Stimulated activated CD4-positive, alpha-beta T cell treated with anti-CD3 and anti-CD28 coated beads, Interleukin-15, amount 100 ng/mL, for 48 hours (primary cell): ENCODE data around the gene POLR2C.

Experiments
- DNase-seq, 2 donors: peaks; one replicate each; pipeline ENCODE4 v3.0.0-alpha.2; 2020; ENCODE audit warnings: low read depth in 2 of 2

Gene POLR2C

DNA sequence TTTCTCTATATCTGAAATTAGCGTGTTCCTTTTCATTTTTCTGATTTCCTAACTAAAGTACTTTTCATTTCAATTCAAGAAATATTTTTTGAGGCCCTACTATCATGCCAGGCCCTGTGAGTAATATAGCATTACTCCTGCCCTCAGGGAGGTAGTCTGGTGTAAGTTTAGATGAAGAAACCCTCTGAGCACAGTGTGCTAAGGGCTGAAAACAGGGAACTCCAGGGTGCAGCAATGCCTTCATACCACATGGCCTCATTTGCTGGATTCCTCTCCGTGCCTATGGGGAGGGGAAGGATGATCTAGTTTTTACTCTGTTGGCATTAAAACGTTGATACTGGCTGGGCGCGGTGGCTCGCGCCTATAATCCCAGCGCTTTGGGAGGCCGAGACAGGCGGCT lies 10.5 kb upstream of the POLR2C start:
- DNase-seq: no peak

DNA sequence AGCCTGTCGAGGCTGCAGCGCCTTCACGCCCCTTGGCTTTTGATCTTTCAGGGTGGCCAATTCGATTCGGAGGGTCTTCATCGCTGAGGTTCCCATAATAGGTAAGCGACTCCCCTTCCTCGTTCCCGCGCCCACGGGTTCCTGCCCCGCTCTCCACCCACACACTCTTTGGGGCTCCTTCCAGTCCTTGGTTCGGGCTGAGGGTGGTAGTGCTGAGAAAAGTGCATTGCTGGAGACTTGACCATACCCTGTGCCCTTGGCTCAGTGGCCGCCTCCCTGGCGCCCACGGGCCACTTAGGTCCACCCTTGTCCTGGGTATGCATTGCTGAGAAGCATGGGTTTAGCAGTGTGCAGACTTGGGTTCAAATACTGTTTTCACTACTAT lies 491 bp downstream of the POLR2C start:
- DNase-seq: no peak

DNA sequence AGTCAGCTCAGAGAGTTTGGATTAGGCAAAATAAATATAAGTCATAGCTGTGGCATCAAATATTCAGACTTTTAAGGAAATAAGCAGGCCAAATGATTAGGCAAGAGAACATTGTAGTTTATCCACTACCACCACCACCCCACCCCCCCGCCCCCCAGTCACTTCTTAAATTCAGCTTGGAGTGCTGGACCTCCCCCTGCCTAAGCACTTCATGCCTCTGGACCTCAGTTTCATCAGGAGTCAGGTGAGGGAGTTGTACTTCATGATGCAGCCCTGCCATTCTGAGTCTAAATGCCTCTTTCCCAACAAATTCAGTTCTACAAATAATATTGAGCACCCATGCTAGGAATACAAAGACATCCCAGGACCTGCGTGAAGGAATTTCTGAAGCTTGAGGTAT lies 2.0 kb downstream of the POLR2C start:
- no peak for DNase-seq

DNA sequence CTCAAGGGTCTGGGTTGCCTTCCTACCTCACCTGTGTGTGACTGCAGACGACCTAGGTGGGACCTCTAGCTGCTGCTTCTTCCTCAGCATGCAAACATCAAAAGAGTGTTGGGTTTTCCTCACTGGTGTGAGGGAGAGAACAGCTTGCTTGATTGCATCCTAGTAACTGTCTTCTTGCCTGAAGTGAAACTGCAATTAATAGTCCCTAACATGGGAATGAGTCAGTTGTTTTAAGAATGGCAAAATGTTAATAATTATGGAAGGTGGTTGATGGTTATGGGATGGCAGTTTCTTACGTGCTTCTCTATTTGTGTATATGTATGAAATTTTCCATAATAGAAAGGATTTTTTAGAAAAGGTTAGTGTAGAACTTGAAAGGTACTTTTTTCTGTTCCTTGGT lies 5.9 kb downstream of the POLR2C start:
- DNase-seq: no peak

DNA sequence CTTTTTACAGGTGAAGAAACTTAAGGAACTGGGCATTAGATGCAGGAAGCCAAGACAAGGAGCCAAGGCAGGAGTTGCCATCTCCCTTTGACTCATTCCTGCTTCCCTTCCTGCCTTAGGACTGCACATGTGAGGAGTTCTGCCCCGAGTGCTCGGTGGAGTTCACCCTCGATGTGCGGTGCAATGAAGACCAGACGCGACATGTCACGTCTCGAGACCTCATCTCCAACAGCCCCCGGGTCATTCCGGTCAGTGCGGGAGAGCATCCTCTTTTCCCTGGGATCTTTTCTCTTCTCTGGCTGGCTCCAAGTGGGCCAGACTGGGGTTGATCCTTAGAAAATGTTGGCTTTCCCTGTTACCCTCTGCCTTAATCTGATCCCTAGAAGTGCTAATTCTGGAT lies 6.6 kb downstream of the POLR2C start:
- no peak for DNase-seq

DNA sequence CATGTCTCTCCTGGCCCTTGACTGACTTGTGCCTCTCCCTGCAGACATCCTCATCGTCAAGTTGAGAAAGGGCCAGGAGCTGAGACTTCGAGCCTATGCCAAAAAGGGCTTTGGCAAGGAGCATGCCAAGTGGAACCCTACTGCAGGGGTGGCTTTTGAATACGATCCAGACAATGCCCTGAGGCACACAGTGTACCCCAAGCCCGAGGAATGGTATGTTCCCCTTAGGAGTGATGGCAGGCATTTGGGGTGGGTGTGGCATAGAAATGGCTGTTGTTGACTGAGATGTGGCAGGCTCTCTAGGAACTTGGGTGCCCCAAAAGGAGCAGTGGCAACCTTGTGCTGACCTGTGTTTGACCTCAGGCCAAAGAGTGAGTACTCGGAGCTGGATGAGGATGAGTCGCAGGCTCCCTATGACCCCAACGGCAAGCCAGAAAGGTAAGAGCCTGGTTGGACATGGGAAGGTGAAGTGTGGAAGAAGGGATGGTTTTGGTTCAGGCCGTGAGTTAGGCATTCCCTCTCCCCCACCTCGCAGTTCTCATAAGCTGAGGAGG lies 7.5 kb downstream of the POLR2C start:
- DNase-seq: no peak

DNA sequence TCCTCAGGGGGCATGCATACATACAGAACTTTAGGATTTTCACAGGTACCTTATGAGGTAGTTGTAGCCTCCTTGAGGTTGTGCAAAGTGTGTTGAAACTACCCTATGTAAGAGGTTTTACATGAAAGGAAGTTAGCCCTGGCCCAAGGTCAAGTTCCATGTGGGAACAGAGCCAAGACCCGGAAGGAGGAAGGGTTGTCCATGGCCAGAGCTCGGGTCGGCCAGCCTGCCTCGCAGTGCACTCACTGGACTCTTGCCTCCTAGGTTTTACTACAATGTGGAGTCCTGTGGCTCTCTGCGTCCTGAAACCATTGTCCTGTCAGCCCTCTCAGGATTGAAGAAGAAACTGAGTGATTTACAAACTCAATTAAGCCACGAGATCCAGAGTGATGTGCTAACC lies 8.2 kb downstream of the POLR2C start:
- no peak for DNase-seq

DNA sequence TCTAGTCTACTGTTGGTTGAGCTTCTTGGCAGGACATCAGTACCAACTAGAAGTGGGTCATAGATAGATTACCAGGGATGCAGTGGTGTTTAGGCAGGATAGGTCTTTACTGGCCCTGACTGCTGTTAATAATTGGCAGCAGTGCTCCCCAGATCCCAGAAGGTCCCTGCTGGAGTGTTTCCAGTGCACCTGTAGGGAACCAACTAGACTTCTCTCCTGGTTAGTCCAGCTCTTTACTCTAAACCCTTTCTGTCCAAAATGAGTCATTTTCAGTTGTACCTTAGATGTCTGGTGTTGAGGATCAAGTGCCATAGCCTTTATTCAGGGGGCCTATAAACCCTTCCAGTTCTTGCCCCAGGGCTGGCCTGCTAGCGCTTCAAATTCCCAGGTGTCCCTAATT lies 8.7 kb downstream of the POLR2C start:
- no peak for DNase-seq

DNA sequence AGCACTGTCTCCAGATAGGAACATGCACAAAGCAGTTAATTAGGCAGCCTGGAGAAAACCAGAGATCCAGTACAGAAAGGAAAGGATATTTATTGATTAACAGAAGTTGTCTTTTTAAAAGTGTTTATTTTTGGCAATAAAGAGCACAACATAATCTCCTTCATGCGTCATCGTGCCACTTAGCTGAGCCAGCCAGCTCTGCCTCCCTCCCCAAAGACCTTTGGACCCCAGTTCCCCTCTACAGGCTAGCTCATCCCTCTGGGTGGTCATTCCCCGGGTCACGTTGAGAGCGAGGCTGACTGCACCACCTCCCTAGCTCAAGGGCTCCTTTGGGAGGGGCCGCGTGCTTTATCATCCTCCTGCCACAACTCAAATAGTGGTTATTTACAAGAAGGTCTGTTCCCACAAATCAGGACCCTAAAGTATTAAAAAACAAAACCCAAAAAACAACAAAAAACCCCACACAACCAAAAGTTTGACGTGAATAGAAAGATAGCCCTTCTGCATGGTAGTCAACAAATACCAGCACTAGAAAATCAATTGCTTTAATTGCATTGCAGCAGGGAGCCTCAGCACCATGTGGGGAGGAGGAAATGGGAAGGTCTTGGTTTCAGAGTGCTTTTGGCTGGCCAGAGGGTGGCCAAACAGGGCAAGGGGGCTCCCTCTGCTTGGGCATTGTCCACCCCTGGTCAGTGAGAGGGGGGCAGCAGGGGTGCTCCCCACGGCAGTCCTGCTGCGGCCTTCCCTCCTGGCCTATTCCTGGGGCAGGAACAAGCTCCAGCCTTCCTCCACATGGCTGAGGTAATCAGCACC lies 9.6 kb downstream of the POLR2C start:
- DNase-seq: no peak

DNA sequence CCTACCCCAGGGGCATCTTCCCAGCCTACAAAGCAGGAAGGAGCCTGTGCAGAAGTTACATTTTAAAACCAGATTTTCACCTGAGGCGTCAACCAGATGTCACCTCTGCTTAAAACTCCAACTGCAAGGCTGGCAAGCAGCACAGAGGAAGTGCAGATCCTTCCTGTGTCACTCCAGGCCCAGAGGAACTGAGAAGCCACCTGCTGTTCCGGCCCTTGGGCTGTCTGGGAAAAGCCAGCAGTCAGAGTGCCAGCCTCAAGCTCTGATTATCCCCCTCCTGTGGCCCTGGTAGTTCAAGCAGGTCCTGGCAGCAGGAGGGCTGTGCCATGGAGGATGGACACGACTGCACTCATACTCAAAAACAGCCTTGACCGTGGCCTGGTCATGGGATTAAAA lies 10.2 kb downstream of the POLR2C start:
- DNase-seq: no peak

DNA sequence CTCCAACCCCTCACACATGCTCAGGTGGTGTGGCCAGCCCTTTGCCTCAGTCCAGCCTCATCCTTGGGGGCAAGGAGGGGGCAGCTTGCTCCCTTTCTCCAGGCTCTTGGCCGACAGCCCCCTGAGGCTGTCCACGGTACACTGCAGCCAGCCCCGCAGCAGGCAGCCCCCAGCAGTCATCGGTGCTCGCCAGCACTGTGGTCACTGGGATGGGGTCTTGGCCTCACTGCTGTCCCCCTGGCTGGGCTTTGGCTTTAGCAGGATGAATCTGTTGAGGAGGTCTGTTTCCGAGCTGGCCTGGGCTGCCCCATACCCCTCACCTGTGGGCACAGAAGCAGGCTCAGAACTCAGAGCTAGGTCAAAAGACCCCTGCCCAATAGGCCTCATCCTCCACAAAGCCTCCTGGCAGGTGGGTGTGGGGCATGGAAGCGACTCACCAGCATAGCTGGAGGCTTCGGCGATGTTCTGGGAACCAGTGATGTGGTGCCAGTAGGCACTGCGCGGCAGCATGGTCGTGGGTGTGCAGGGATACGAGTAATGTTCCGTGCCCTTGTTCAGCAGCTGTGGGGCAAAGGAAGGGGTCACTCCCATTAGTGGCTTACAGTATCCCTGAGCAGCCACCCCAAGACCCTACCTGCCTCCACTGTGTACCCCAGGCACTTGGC lies 10.8 kb downstream of the POLR2C start:
- no peak for DNase-seq

DNA sequence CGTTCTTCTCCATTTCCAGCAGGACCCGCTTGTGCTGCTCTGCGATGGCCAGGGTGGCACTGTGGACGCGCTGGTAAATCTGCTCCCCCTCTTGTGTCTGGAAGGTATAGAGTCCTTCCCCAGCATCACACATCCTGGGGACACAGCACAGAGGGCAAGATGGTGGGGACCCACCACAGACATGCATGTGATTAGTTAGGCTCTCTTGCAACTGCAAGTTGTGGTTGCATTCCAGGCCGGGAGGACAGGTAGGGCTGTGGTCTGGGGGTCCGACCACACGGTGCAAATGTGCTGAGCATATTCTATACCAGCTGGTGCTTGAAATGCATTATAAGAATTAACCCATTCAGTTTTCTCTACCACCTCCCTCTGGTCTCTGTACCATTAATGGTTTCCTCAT lies 11.4 kb downstream of the POLR2C start:
- no peak for DNase-seq

DNA sequence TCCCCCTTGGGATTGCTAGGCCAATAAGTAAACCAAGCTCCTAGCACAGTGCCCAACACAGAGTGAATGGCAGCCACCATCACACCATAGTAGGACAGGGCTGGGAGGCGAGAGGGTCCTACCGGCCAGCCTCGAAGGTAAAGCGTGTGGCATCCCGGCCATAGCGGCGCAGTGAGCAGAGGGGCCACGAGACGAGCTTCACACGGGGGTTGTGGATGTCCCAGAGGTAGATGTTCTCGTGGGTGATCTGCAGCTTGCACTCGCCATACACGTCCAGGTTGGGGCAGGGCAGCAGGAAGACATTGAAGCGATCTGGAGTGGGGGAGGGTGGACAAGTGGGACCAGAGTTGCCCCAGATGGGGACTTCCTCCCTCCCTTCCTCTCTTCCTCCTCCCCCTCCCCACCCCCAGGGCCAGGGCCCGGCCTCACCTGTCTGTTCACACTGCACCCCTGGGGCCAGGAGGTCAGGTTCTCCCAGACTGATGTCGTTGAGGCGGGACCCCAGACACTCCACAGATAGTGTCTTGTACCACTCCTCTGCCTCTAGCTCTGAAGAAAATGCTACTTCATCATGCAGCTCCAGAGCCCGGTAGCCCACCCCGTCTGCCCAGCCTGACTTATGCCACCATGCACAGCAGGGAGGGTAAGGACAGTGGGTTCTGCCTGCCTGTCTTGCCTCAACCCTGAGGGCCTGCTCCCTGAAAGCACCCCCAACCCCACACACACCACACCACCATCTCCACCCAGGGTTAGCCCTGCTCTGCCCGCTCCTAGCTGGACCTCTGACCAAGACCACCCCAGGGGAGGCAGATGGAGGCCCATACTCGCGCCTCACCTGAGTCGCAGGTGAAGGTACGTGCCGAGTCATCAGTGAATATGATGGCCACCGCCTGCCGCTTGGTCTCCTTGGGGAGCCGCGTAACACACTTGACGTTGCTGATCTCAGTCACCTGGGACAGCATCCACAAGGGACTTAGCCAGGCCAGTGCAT lies 12.5 kb downstream of the POLR2C start:
- no peak for DNase-seq

DNA sequence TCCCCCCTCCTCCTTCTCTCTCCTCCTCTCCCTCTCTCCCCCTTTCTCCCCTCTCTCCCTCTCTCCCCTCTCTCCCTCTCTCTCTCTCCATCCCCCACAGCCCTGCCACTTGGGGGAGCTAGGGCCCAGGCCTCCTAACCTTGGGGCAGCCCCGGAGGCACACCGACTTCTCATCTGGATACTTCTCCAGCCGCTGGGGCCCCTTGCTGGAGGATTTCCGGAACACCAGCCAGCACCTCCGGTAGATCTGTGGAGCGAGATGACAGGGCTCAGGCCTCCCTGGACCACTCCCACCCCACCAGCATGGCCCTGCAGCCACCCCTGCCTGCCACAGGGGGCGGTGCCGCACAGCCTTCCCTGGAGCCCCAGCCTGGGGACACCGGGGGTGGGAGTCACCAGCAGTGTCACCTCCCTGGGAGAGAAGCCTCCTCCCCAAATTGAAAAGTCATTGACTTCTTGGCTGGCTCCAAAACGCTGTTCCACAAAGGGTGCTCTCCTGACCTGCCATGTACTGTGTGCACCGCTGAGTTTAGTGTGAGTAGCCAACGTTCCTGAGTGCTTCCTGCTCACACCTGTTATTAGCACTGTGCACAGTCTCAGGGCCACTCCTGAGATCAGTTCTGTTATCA lies 13.3 kb downstream of the POLR2C start:
- DNase-seq: peak; percentile 82 to 85

DNA sequence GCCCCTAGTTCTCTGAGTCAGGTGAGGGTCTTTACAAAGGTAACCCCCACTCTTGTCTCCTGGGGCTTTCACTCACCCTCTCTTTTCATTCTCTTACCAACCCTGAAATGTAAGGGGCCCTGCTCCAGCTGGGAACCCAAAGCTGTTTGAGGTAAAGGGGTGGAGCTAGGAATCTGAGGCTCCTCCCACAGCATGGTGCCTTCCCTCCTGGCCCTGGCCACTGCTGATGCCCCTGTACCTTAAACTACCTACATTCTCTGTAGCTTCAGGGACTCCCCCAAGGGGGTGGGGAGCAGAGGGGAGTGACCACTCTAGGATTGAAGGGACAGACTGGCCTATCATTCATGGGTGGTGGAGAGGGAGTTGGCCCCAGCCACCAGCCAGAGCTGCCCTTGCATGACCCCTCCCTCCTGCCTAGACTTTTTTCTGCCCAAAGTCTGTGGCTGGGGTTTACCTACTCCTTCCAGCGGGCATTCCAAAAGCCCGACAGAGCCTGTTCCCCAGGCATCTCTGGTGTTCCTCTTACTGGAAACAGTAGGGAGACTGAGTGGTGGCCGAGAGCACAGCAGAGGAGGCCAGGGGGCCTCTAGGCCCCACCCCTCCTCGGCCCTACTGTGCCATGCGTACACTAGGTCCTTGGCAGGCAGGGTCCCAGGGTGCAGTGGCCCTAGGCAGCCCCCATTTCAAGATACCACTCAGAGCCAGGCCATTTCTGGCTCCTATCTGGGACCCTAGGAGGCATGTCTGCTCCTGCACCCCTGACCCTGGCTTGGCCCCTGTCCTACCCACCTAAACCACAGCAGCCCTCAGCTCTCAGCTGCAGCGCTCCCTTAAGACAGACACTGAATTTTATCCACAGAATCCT lies 14.3 kb downstream of the POLR2C start:
- DNase-seq: no peak

DNA sequence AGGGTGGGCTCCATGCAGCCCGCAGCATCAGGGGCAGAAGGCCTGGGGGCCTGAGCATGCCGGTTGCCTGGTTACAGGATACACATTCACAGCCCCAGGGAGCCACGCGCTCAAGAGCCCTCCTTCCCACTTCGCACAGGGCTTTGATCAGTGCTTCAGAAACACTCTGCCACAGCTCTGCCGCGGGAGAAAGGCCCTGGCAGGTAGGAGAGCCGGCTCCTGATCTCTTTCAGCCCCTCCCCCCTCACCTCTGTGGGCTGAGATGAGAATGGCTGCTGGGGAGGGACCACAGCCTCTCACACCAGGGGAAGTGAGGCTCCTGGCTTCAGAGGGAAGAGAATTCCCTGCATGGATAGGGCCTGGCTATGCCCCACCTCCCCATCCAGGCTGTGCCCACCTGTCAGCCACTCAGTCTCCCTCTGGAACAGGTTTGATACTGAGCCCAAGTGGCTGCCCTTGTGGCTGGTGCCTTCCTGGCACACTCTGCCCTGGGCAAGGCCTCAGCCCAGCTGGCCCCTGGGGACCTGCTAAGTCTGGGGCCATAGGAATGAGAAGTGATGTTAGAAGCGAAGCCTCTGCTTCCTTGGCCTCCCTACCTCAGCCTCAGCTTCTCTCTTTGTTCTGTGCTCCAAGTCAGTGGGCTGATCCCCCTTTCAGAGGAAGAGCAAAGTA lies 15.2 kb downstream of the POLR2C start:
- no peak for DNase-seq

DNA sequence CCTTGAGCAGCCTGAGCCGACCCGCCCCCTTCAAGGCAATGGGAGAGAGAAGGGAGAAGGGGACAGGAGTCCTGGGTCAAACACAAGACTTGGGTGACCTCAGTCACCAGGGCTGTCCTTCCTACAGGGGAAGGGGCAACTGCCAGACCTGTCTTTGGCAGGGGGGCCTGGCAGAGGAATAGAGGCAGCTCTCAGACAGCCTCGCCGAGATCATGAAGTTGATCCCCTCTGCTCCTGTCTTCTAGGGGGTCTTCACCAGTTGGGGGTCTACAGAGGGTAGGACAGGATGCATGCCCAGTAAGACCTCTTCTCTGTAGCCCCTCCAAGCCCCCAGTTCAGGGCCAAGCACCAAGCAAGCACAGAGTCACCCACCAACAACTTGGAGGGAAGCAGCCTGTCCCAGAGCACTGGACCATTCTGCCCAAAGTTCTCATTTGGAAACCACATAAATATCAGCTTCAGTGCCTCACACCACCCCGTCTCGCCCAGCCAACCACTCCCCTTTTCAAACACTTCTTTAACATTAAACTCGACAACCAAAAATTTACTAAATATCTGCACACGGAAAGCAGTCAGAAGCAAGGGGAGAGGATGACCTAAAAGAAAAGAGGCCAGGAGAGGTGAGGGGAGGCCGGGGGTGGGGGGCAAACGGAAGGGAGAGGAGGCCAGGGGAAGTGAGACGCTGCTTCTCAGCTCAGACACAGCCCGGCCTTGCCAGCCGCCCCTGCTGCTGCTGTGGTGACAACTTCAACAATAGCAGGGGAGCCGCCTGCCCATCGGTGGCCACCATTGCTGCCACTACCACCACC lies 16.1 kb downstream of the POLR2C start:
- no peak for DNase-seq

DNA sequence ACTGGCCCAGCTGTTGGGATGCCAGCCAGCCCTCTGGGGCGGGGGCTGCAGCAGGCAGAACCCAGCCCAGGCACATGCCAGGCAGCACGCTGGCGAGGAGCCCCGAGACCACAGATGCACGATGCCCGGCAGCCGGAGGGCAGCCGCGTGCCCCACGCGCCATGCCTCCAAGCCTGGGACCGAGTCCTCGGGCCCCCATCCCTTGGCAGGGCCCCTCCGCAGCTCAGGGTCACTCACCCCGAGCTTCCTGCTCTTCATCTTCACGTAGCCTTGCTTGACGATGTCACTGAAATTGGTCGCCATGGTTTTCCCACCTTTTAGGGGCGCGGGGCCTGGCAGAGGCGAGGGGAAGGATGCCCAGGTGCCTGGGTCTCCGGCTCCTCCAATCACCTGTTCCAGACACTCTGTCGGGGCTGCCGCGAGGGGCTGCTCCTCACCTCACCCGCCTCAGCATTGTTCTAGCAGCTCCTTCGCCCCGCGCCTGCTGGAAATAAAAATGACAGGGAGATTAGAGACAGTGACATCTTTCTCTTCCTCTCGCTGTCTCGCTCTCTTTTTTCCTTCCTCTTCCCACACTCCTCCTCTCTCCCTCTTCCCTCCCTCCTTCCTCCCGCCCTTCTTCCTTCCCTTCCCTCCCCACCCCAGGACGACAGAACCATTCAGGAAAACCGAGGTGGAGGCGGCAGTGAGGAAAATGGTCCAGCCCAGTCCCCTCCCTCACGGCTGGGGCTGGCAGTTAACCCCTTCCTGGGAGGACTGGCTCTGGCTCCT lies 16.9 kb downstream of the POLR2C start:
- no peak for DNase-seq
